Breast epithelium (tissue), 3 donors: Measurements from ENCODE around the gene ABHD4.

Experiments
- CTCF ChIP-seq, 3 donors: fragments of 450-650 bp; IDR thresholded peaks; one replicate each; pipeline ENCODE4 v1.5.1; 2016 to 2017; ENCODE audit warnings: antibody characterized with exemption in 3 of 3, mild to moderate bottlenecking in 3 of 3, moderate library complexity in 3 of 3
- POLR2A ChIP-seq: fragments of 450-650 bp; IDR thresholded peaks from one replicate; pipeline ENCODE4 v1.6.1; 2016; ENCODE audit warnings: antibody characterized with exemption, mild to moderate bottlenecking, moderate library complexity

- no peak for TF ChIP-seq CTCF (IDR thresholded peaks at IDR 0.05)
- no peak for TF ChIP-seq POLR2A
Measured at GRCh38 chr14:22641846-22642245, 43.7 kb downstream of the ABHD4 start.
